Stimulated activated CD4-positive, alpha-beta T cell treated with anti-CD3 and anti-CD28 coated beads, Interleukin-2, amount 100 ng/mL, for 48 hours (primary cell): Measurements from ENCODE around the gene CATSPER4.
A peak's percentile ranks its signal among the peaks of the same experiment; 100 is the strongest.

Source experiments
- DNase-seq, 2 donors: peaks; one replicate each; pipeline ENCODE4 v3.0.0-alpha.2; 2020

Gene CATSPER4

GRCh38 chr1:26190373-26190987 is at the start of gene CATSPER4:
TSS of gene CATSPER4 (plus strand) at chr1:26190602. CDS start at chr1:26190628, 26 bp downstream.
- DNase-seq = no peak

- no peak for DNase-seq
Measured at GRCh38 chr1:26142159-26142558, 48.2 kb upstream of the CATSPER4 start.

- peak; percentile 66 to 75 for DNase-seq
Measured at GRCh38 chr1:26145041-26145959, 45.1 kb upstream of the CATSPER4 start.

- no peak for DNase-seq
Measured at GRCh38 chr1:26145960-26146294, 44.5 kb upstream of the CATSPER4 start.

- no peak for DNase-seq
Measured at GRCh38 chr1:26148887-26149286, 41.5 kb upstream of the CATSPER4 start.

- DNase-seq = no peak
Measured at GRCh38 chr1:26153966-26154532, 36.4 kb upstream of the CATSPER4 start.

- DNase-seq = no peak
Measured at GRCh38 chr1:26154750-26155149, 35.7 kb upstream of the CATSPER4 start.

GRCh38 chr1:26155370-26156284 is 34.8 kb upstream of the CATSPER4 start:
- no peak for DNase-seq

- no peak for DNase-seq
Measured at GRCh38 chr1:26156285-26157038, 33.9 kb upstream of the CATSPER4 start.

GRCh38 chr1:26158271-26158907 is 32.0 kb upstream of the CATSPER4 start:
- no peak for DNase-seq

GRCh38 chr1:26158908-26159742 is 31.3 kb upstream of the CATSPER4 start, which contains the start of gene FAM110D:
TSS of gene FAM110D (plus strand) at chr1:26159079. CDS start at chr1:26161292, 2,213 bp downstream.
- no peak for DNase-seq

GRCh38 chr1:26159743-26160039 is 30.7 kb upstream of the CATSPER4 start:
- DNase-seq = no peak

GRCh38 chr1:26160527-26161414 is 29.6 kb upstream of the CATSPER4 start:
- no peak for DNase-seq

- DNase-seq = peak; percentile 18 to 26
Measured at GRCh38 chr1:26161415-26162219, 28.8 kb upstream of the CATSPER4 start.

- DNase-seq = no peak
Measured at GRCh38 chr1:26162220-26162709, 28.1 kb upstream of the CATSPER4 start.

GRCh38 chr1:26163684-26164035 is 26.7 kb upstream of the CATSPER4 start:
- no peak for DNase-seq

GRCh38 chr1:26164036-26164860 is 26.2 kb upstream of the CATSPER4 start:
- DNase-seq = peak; percentile 48 to 53
